Psoas muscle (tissue), 8 donors: Measurements from ENCODE around the gene CERS1. TPM values are rescaled to one million over a fixed set of nuclear protein-coding genes. Genes with fewer than 3 reads are reported as not detected.

Experiments
- ATAC-seq, 4 donors: fragments of 200-7000 bp; cut with Tn5 transposase; one replicate each; pipeline ENCODE4 v1.9.1; 2020; ENCODE audit warnings: moderate library complexity in 3 of 4, mild to moderate bottlenecking in 2 of 4
- DNase-seq, 2 donors: peaks; one replicate each; pipeline ENCODE4 v3.0.0-alpha.2; 2020
- H3K27ac ChIP-seq: fragments of 200-600 bp; one replicate; pipeline ENCODE4 v1.8.0; 2022
- H3K27me3 ChIP-seq, 3 donors: fragments of 200-600 bp in 1 of 3; one replicate each; pipeline versions ENCODE4 v1.6.1 to v1.8.0; 2013 to 2022; ENCODE audit warnings: low read length in 2 of 3, mild to moderate bottlenecking in 2 of 3, moderate library complexity in 1 of 3; ENCODE audit not compliant: insufficient read depth in 3 of 3
- H3K36me3 ChIP-seq, 2 donors: fragments of 200-600 bp in 1 of 2; one replicate each; pipeline versions ENCODE4 v1.6.1 to v1.8.0; 2013 to 2022; ENCODE audit warnings: low read depth in 1 of 2, mild to moderate bottlenecking in 1 of 2, moderate library complexity in 1 of 2; ENCODE audit not compliant: insufficient read depth in 1 of 2
- H3K4me1 ChIP-seq: fragments of 200-600 bp; one replicate; pipeline ENCODE4 v1.8.0; 2022
- H3K4me3 ChIP-seq: fragments of 200-600 bp; one replicate; pipeline ENCODE4 v1.8.0; 2022; ENCODE audit warnings: mild to moderate bottlenecking
- H3K9me3 ChIP-seq: fragments of 200-600 bp; one replicate; pipeline ENCODE4 v1.8.0; 2022
- WGBS, 3 donors: extraction: QIAGEN DNeasy Blood & Tissue Kit; methylation state at CpG; one replicate each; pipeline versions ENCODE4 v1.1.6 to v1.1.7; 2013; 5-methylcytosine and 5-hydroxymethylcytosine counted together
- intact Hi-C, 2 donors: fragments of 100-400 bp; cut with DNase I; formaldehyde crosslinking; loops; one replicate each; pipeline versions ENCODE4 v1.11.0 to v1.14.2; 2022
- polyA plus RNA-seq, 3 donors: library from polyadenylated mRNA; stranded (reverse); fragments of 200-250 nt; gene quantifications; one replicate each; pipeline ENCODE4 v1.2.3, GENCODE V29; 2013
- total RNA-seq, 4 donors: library from RNA; stranded (reverse); fragmentation: NEBNext Ultra II Directional in 2 of 4; extraction: Animal tissue kit (Norgen Biotek cat#: 25700) in 2 of 4; gene quantifications; one replicate each; pipeline versions ENCODE4 v1.2.1 to v1.2.4, GENCODE V29; 2021 to 2023
- TF ChIP-seq, protein P1 (sequence below): fragments of 200-600 bp; IDR thresholded peaks from one replicate; pipeline ENCODE4 v1.8.0; 2022; ENCODE audit warnings: antibody characterized with exemption
- donor health status: healthy with polysubstance abuse.
- donor health status: DM: no; HTN: no; CAD: no; lungs with moderate emphysema.
- donor health status: Bipolar disorder and iron deficiency.
- donor health status: healthy.
- donor health status: DM: yes; HTN: yes; CAD: no.
- donor health status: DM: no; HTN: no; CAD: no.
- donor health status: DM: no; HTN: no; CAD: no.
- donor health status: DM: yes; HTN: yes; CAD: no.

The CERS1 gene
- total and polyA plus RNA-seq, 7 donors: 2.1 to 6.4 (median 4.5) TPM

DNA sequence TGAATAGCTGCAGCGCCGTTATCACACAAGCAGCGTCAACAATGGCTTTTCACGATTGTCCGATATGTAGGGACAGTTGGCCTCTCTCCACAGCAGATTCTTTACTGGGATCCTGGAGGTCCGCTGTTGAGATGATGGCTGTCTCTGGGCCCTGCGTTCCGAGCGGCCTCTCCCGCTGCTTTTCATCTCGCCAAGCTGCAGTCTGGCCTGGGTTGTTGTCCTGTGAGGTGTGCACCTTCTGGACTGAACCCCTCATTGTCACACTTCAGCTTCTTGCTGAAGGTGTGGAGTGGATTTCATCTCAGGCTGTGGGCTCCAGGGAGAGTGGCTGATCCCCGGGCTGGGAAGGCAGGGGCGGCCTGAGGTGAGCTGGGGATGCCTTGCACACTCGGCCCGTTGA is 54.6 kb downstream of the CERS1 start:
- peaks cover 0 to under 1% of the 10 kb centered on the region in 2 donors for H3K36me3 ChIP-seq
- H3K4me1 ChIP-seq: peaks cover 60% of the 10 kb centered on the region
- DNase-seq (no peak), ATAC-seq (no peak)
- 74 to 81% (median 77%) methylated on average over 15 of the region's 15 CpGs for WGBS, 3 donors
- TF ChIP-seq, protein P1, sequence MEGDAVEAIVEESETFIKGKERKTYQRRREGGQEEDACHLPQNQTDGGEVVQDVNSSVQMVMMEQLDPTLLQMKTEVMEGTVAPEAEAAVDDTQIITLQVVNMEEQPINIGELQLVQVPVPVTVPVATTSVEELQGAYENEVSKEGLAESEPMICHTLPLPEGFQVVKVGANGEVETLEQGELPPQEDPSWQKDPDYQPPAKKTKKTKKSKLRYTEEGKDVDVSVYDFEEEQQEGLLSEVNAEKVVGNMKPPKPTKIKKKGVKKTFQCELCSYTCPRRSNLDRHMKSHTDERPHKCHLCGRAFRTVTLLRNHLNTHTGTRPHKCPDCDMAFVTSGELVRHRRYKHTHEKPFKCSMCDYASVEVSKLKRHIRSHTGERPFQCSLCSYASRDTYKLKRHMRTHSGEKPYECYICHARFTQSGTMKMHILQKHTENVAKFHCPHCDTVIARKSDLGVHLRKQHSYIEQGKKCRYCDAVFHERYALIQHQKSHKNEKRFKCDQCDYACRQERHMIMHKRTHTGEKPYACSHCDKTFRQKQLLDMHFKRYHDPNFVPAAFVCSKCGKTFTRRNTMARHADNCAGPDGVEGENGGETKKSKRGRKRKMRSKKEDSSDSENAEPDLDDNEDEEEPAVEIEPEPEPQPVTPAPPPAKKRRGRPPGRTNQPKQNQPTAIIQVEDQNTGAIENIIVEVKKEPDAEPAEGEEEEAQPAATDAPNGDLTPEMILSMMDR: no peak
- no peaks in the 10 kb centered on the region for H3K27me3 ChIP-seq
- H3K4me3 ChIP-seq: no peak overlapping the region
- no peak overlapping the region for H3K27ac ChIP-seq
- intact Hi-C loops: loop anchor here in 1 of 2 donors (10.0 kb wide), 2 partner anchors 157 to 387 kb away; partner anchors contain the start of gene CRTC1
- H3K9me3 ChIP-seq: no peaks in the 10 kb centered on the region

DNA sequence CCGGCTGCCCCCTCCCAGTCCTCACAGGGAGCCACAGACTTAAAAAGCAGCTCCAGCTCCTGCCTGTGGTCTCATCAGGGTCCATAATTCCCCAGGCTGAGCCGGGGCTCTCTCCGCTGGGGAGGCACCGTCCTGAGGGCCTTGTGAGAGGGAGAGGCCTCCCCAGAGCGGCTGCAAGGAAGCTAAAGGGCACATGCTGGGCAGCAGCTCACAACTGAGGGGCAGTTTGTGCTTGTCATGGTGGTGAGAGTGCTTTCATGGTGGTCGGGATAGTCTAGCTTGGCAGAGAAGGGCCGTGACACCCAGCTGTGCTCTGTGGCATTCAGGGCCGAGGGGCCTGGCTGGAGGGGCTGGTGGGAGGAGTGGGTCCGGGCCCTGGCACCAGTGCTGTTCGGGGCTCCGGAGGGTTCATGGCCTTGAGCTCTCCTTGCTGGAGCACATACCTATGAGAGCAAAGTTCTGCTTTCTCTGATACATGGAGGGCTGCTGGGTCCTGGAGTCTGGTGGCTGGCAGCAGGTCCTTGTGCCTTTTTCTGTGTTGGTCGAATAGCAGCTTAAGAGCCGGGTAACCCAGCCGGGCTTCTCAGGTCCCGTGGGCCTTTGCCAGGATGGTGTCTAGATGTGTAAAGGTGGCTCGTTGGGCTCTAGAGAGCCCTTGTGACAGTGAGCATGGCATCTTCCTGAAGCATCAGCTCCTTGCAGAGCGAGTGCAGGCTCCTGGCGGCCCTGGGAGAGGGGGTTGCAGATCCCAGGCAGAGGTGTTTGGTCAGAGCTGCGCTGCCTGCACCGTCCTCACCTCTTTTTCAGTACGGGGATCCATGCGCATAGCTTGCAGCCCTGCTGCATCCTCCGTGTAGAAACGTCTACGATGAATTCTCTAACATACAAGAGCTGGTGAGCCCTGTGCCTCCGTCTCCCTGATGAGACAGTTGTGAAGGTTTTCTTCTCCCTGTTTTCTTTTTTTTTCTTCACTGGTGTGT is 55.4 kb downstream of the CERS1 start:
- no peak for DNase-seq
- ATAC-seq: peak in 1 of 4 donors; percentile 17
- TF ChIP-seq, protein P1: no peak
- no peaks in the 10 kb centered on the region for H3K27me3 ChIP-seq
- no peaks in the 10 kb centered on the region for H3K9me3 ChIP-seq
- peaks cover 63% of the 10 kb centered on the region for H3K4me1 ChIP-seq
- H3K4me3 ChIP-seq: no peak overlapping the region
- 63 to 75% (median 64%) methylated on average over 26 of the region's 26 CpGs for WGBS, 3 donors
- H3K27ac ChIP-seq: no peak overlapping the region
- intact Hi-C loops: loop anchor here in 1 of 2 donors (10.0 kb wide), 2 partner anchors 156 to 386 kb away; partner anchors contain the start of gene CRTC1
- peaks cover 0 to 9% of the 10 kb centered on the region in 2 donors for H3K36me3 ChIP-seq

DNA sequence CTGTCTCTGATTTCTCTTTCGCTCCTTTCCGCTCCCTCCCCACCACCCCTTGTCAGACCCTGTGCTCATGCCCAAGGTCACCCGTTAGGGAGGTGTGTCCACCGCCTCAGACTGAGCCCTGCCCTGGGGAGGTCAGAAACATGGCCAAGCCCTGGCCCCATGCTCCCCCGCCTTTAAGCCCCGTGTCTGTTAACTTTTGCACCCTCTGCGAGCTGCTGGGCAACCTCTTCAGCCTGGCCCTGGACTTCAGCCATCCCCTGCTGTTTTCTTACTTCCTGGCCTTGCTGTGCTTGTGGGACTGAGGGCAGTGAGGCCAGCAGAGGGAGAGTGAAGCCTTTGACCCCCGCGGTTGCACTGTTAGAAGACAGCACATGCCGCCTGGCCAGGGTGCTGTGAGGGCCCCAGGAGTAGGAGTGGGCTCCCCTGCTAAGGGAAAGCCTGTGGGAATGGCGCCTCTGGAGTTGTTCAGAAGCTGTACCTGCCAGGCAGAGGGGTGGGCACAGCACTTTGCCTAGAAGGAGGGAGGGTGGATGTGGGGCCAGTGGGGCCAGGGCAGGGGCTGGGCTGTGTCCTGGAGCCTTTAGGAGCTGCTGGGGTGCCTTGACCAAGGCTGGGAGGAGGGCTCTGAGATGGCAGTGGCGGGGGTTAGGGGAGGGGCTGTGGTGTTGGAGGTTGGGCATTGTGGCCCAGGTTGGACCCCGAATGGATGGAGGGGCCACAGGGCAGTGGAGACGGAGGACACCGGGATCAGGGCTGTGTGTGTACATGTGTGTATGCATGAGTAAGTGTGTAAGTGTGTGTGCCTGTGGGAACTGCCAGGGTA is 56.3 kb downstream of the CERS1 start:
- WGBS, 3 donors: 69 to 81% (median 71%) methylated on average over 15 of the region's 15 CpGs
- H3K4me1 ChIP-seq: peaks cover 67% of the 10 kb centered on the region
- no peak overlapping the region for H3K27ac ChIP-seq
- ATAC-seq (peak; percentile 12 to 22 (median 20)), DNase-seq (no peak)
- no peaks in the 10 kb centered on the region for H3K9me3 ChIP-seq
- peaks cover 0 to 16% of the 10 kb centered on the region in 2 donors for H3K36me3 ChIP-seq
- no peak overlapping the region for H3K4me3 ChIP-seq
- intact Hi-C loops: loop anchor here (10.0 kb wide), 2 partner anchors 155 to 385 kb away; partner anchors contain the start of gene CRTC1 (in 2 of the 2)
- H3K27me3 ChIP-seq: no peaks in the 10 kb centered on the region
- TF ChIP-seq, protein P1: no peak

DNA sequence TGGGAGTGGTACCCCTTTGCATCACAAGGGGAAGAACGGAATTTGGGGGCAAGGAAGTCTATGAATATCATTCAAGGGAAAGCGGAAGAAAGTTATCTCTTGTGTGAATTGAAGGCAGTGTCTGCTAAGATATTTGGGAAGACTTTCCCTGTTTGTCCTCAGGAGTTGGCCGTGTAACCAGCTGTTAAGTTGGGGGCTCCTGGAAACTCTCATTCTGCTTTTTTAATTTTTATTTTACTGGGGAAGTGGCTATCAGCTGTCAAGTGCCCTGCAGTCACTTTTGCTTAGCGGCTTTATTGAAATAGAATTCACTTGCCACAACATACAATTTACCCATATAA is 61.3 kb downstream of the CERS1 start:
- no peak for ATAC-seq
- 68 to 75% (median 73%) methylated on average over 4 of the region's 4 CpGs for WGBS, 3 donors

More for the DNA sequence above, 61.3 kb downstream of the CERS1 start:
- H3K4me3 ChIP-seq: peak overlapping the region; percentile 97
- no peak for DNase-seq
- H3K27me3 ChIP-seq: no peaks in the 10 kb centered on the region
- intact Hi-C loops: loop anchor here in 1 of 2 donors (10.0 kb wide), 1 partner anchor 150 kb away; the partner anchor contains the start of gene CRTC1
- H3K27ac ChIP-seq: no peak overlapping the region
- peaks cover 48% of the 10 kb centered on the region for H3K4me1 ChIP-seq
- TF ChIP-seq, protein P1: no peak
- H3K9me3 ChIP-seq: no peaks in the 10 kb centered on the region
- peaks cover 4 to 27% of the 10 kb centered on the region in 2 donors for H3K36me3 ChIP-seq
